Measurements from ENCODE around the gene BNIP2. TPM values are rescaled to one million over a fixed set of nuclear protein-coding genes. Genes with fewer than 3 reads are reported as not detected.
"Not testable (repeated sequence)": the region's sequence is repeated elsewhere in the genome, so short reads cannot be mapped to it uniquely, and the experiment has no call there.

BNIP2 gene
- total RNA-seq, 1 experiment from 2014 or later, result 96.3 TPM

GRCh38 chr15:59649603-59650002, 39.5 kb downstream of the BNIP2 start:
- Mint-ChIP-seq H3K36me3 (ENCODE audit: insufficient read depth, unreplicated experiment) (peaks cover 25% of the 10 kb centered on the region), H3K4me1 (ENCODE audit: low read depth, unreplicated experiment) (peaks cover 8% of the 10 kb centered on the region), H3K9me3 (ENCODE audit: low read depth, unreplicated experiment) (peaks cover 7% of the 10 kb centered on the region), H3K27me3 (ENCODE audit: unreplicated experiment) (no peaks in the 10 kb centered on the region), H3K27ac (ENCODE audit: unreplicated experiment) (no peak overlapping the region), H3K4me3 (ENCODE audit: low read depth, unreplicated experiment) (no peak overlapping the region)
- no peak for DNase-seq
- TF ChIP-seq CTCF (IDR thresholded peaks at IDR 0.05; ENCODE audit: unreplicated experiment), result no peak
- no TSS peak for BruUV-seq (replicated peaks)
- intact Hi-C loops (cut with micrococcal nuclease; ENCODE audit: unreplicated experiment), result loop anchor here (5.0 kb wide), 1 partner anchor 782 kb away; no protein-coding TSS in a partner anchor
- CTCF ChIA-PET, result no interaction called here

- no peak for DNase-seq
- CTCF ChIA-PET, result no interaction called here
- Mint-ChIP-seq H3K27me3 (ENCODE audit: unreplicated experiment) (no peaks in the 10 kb centered on the region), H3K9me3 (ENCODE audit: low read depth, unreplicated experiment) (no peaks in the 10 kb centered on the region), H3K36me3 (ENCODE audit: insufficient read depth, unreplicated experiment) (peaks cover 32% of the 10 kb centered on the region), H3K27ac (ENCODE audit: unreplicated experiment) (no peak overlapping the region), H3K4me1 (ENCODE audit: low read depth, unreplicated experiment) (no peaks in the 10 kb centered on the region), H3K4me3 (ENCODE audit: low read depth, unreplicated experiment) (no peak overlapping the region)
- no peak for TF ChIP-seq CTCF (IDR thresholded peaks at IDR 0.05; ENCODE audit: unreplicated experiment)
- intact Hi-C loops (cut with micrococcal nuclease; ENCODE audit: unreplicated experiment), result loop anchor here (5.0 kb wide), 1 partner anchor 780 kb away; no protein-coding TSS in a partner anchor
- BruUV-seq (replicated peaks), result no TSS peak
Measured at GRCh38 chr15:59647085-59647484, 42.0 kb downstream of the BNIP2 start.

GRCh38 chr15:59646277-59646676, 42.8 kb downstream of the BNIP2 start:
- no TSS peak for BruUV-seq (replicated peaks)
- H3K36me3 Mint-ChIP-seq (ENCODE audit: insufficient read depth, unreplicated experiment), result peaks cover 32% of the 10 kb centered on the region
- H3K9me3 Mint-ChIP-seq (ENCODE audit: low read depth, unreplicated experiment), result no peaks in the 10 kb centered on the region
- no peaks in the 10 kb centered on the region for H3K27me3 Mint-ChIP-seq (ENCODE audit: unreplicated experiment)
- no peak overlapping the region for H3K27ac Mint-ChIP-seq (ENCODE audit: unreplicated experiment)
- no peak overlapping the region for H3K4me3 Mint-ChIP-seq (ENCODE audit: low read depth, unreplicated experiment)
- intact Hi-C loops (cut with micrococcal nuclease; ENCODE audit: unreplicated experiment), result loop anchor here (5.0 kb wide), 1 partner anchor 779 kb away; no protein-coding TSS in a partner anchor
- H3K4me1 Mint-ChIP-seq (ENCODE audit: low read depth, unreplicated experiment), result no peaks in the 10 kb centered on the region
- no peak for TF ChIP-seq CTCF (IDR thresholded peaks at IDR 0.05; ENCODE audit: unreplicated experiment)
- CTCF ChIA-PET, result interaction anchor here (0.7 kb wide), 1 partner anchor 252 kb away, joined by 4 read pairs; no protein-coding TSS in a partner anchor
- no peak for DNase-seq

- H3K36me3 Mint-ChIP-seq (ENCODE audit: insufficient read depth, unreplicated experiment), result peaks cover 37% of the 10 kb centered on the region
- DNase-seq; H3K4me3 Mint-ChIP-seq (ENCODE audit: low read depth, unreplicated experiment); H3K27me3 Mint-ChIP-seq (ENCODE audit: unreplicated experiment); H3K9me3 Mint-ChIP-seq (ENCODE audit: low read depth, unreplicated experiment); H3K4me1 Mint-ChIP-seq (ENCODE audit: low read depth, unreplicated experiment); BruUV-seq (replicated peaks); H3K27ac Mint-ChIP-seq (ENCODE audit: unreplicated experiment): not testable (repeated sequence)
- intact Hi-C loops (cut with micrococcal nuclease; ENCODE audit: unreplicated experiment), result loop anchor here (5.0 kb wide), 1 partner anchor 779 kb away; no protein-coding TSS in a partner anchor
- CTCF ChIA-PET, result interaction anchor here (0.6 to 0.7 kb wide), 2 partner anchors 252 to 853 kb away, joined by 4 read pairs; no protein-coding TSS in a partner anchor
Measured at GRCh38 chr15:59645812-59646211, 43.3 kb downstream of the BNIP2 start.

GRCh38 chr15:59644756-59645155, 44.4 kb downstream of the BNIP2 start:
- intact Hi-C loops (cut with micrococcal nuclease; ENCODE audit: unreplicated experiment), result loop anchor here (5.0 kb wide), 1 partner anchor 777 kb away; no protein-coding TSS in a partner anchor
- no peak for DNase-seq
- Mint-ChIP-seq H3K4me3 (ENCODE audit: low read depth, unreplicated experiment) (no peak overlapping the region), H3K9me3 (ENCODE audit: low read depth, unreplicated experiment) (no peaks in the 10 kb centered on the region), H3K27ac (ENCODE audit: unreplicated experiment) (no peak overlapping the region), H3K4me1 (ENCODE audit: low read depth, unreplicated experiment) (no peaks in the 10 kb centered on the region), H3K36me3 (ENCODE audit: insufficient read depth, unreplicated experiment) (peaks cover 29% of the 10 kb centered on the region), H3K27me3 (ENCODE audit: unreplicated experiment) (no peaks in the 10 kb centered on the region)
- CTCF ChIA-PET, result interaction anchor here (0.6 kb wide), 1 partner anchor 36 kb away, joined by 3 read pairs; no protein-coding TSS in a partner anchor
- no peak for TF ChIP-seq CTCF (IDR thresholded peaks at IDR 0.05; ENCODE audit: unreplicated experiment)
- no TSS peak for BruUV-seq (replicated peaks)
